SH-SY5Y (cell line): ENCODE measurements around the gene SCML1.

Source experiments
- GATA2 ChIP-seq: IDR thresholded peaks from 2 replicates; pipeline ENCODE4 v1.6.1; 2011; ENCODE audit warnings: mild to moderate bottlenecking, low read depth, low read length
- GATA3 ChIP-seq: IDR thresholded peaks from 2 replicates; pipeline ENCODE4 v1.6.1; 2011; ENCODE audit warnings: low read depth, mild to moderate bottlenecking, low read length, moderate library complexity

SCML1 gene, protein sequence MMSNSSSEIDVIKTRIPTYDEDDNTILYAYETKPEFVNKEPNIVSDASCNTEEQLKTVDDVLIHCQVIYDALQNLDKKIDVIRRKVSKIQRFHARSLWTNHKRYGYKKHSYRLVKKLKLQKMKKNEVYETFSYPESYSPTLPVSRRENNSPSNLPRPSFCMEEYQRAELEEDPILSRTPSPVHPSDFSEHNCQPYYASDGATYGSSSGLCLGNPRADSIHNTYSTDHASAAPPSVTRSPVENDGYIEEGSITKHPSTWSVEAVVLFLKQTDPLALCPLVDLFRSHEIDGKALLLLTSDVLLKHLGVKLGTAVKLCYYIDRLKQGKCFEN

GRCh38 chrX:17736856-17737709 lies at the start of gene SCML1:
Gene SCML1 (plus strand): TSS chrX:17737493. CDS start chrX:17744187, 6,694 bp downstream.
- no peak for TF ChIP-seq GATA2
- no peak for TF ChIP-seq GATA3

- no peak for TF ChIP-seq GATA3
- TF ChIP-seq GATA2: no peak
These were observed 49.6 kb upstream of the SCML1 start for GRCh38 chrX:17687648-17688047.

DNA sequence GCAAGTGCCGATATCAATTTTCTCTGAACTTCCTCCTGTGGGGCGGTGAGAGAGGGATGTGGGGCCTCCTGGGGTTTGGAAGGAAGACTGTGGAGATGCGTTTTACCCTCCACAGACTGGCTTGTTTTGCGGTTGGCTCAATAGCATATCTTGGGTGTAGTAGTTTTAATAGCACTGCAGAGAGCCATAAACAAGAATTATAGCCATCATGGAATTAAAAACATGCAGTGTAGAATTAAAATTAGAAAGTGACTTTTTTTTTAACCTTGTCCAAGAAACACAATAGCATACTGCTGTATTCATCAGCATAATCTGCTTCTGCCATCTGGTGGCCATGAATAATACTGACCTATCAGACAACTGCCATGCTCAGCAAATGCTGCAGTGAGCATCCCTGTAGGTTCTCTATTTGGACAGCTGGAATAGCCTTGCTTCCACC lies 47.3 kb upstream of the SCML1 start:
- TF ChIP-seq GATA3 (no peak), GATA2 (no peak)

- TF ChIP-seq GATA3: no peak
- no peak for TF ChIP-seq GATA2
These were observed 44.5 kb upstream of the SCML1 start for GRCh38 chrX:17692709-17693346.

DNA sequence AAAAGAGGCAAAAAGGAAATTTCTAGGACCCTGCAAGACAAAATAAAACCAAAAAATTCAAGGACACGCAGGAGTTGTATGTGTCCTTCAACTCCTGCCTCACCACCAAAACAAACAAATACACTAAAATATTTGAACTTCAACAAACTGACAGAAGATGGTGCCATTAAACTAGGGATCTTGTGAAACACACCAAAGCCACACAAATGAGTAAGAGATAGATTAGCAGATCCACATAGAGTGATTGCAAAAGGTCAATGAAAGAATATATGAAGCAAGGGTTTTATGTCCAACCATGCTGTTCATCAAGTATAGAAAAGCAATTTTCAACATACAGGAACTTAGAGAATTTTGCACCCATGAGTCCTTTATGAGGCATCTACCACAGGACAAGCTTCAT lies 40.1 kb upstream of the SCML1 start:
- TF ChIP-seq GATA3: no peak
- TF ChIP-seq GATA2: no peak

DNA sequence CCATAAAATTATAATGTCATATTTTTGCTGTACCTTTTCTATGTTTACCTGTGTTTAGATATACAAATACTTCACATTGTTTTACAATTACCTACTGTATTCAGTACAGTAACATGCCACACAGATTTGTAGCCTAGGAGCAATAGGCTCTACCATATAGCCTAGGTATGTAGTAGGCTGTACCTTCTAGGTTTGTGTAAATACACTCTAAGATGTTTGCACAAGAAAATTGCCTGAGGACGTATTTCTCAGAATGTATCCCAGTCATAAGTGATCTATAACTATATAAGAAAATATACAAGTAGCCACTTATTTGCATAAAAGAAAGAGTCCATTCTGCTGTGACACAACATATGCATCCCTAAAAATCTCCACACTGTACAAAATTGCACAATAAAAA lies 36.3 kb upstream of the SCML1 start:
- TF ChIP-seq GATA2 (no peak), GATA3 (no peak)

DNA sequence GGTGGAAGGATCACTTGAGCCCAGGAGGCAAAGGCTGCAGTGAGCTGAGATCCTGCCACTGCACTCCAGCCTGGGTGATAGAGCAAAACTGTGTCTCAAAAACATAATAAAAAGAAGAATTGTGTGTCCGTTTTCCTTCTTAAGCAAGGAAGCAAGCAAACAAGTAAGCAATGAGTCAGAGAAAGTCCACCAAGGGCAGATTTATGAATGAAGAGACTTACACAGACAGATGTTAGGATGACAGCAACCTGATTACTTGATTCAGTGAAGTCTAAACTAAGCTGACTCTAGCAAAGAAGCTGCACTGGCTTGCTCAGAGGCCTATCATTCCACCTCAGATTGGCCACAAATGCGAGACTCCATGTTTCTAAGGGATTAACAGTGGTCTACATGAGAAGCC lies 34.1 kb upstream of the SCML1 start:
- TF ChIP-seq GATA3 (no peak), GATA2 (no peak)

- no peak for TF ChIP-seq GATA3
- TF ChIP-seq GATA2: no peak
These were observed 32.1 kb upstream of the SCML1 start for GRCh38 chrX:17705211-17705610.

- TF ChIP-seq GATA2 (no peak), GATA3 (no peak)
These were observed 30.6 kb upstream of the SCML1 start for GRCh38 chrX:17706676-17707075.

DNA sequence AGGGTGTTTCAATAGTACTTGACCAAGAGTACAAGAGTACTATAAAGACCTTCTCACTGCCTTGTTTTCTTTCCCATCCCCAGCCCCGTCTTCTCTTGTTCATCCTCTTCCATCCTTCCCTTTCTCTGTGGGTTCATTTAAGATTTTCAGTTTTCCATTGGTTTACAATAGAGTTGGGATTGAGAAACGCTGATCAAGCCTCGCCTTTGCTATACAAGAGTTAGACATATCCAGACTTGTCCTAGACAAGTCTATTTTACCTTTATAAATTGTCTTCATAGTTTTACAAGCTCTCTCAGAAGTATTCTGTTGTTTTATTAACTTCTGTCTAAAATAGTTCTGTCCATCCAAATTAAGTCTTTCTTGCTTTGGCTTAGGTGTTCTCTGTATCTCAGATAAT lies 29.6 kb upstream of the SCML1 start:
- TF ChIP-seq GATA3: no peak
- no peak for TF ChIP-seq GATA2

- TF ChIP-seq GATA2: no peak
- no peak for TF ChIP-seq GATA3
These were observed 26.4 kb upstream of the SCML1 start for GRCh38 chrX:17710871-17711301.

- TF ChIP-seq GATA3 (no peak), GATA2 (no peak)
These were observed 24.0 kb upstream of the SCML1 start for GRCh38 chrX:17713288-17713687.

GRCh38 chrX:17718649-17719165 lies 18.6 kb upstream of the SCML1 start:
- no peak for TF ChIP-seq GATA2
- TF ChIP-seq GATA3: no peak

- TF ChIP-seq GATA2 (no peak), GATA3 (no peak)
These were observed 17.6 kb upstream of the SCML1 start for GRCh38 chrX:17719711-17720110.
